Heart left ventricle (tissue), 16 donors: ENCODE results near the gene BRF1. TPM values are rescaled to one million over a fixed set of nuclear protein-coding genes. Genes with fewer than 3 reads are reported as not detected.

Experiments
- ATAC-seq, 4 donors: fragments of 200-7000 bp; cut with Tn5 transposase; one replicate each; pipeline ENCODE4 v1.9.1; 2020 to 2022; ENCODE audit warnings: moderate library complexity in 4 of 4, mild to moderate bottlenecking in 3 of 4, moderate number of reproducible peaks in 1 of 4
- DNase-seq, 5 donors: peaks; one replicate each; pipeline ENCODE4 v3.0.0-alpha.2; 2020
- H3K27ac ChIP-seq, 12 donors: fragments of 200-600 bp; sonication (generic) in 4 of 12; one replicate each; pipeline versions ENCODE4 v1.5.0 to v1.8.0; 2016 to 2022; ENCODE audit warnings: mild to moderate bottlenecking in 2 of 12
- H3K27me3 ChIP-seq, 9 donors: fragments of 200-600 bp; sonication (generic) in 2 of 9; one replicate each; pipeline versions ENCODE4 v1.5.1 to v1.8.0; 2016 to 2022; ENCODE audit warnings: mild to moderate bottlenecking in 3 of 9
- H3K36me3 ChIP-seq, 9 donors: fragments of 200-600 bp; sonication (generic) in 2 of 9; one replicate each; pipeline versions ENCODE4 v1.5.0 to v1.8.0; 2018 to 2022; ENCODE audit warnings: mild to moderate bottlenecking in 2 of 9
- H3K4me1 ChIP-seq, 12 donors: fragments of 200-600 bp; sonication (generic) in 4 of 12; one replicate each; pipeline versions ENCODE4 v1.5.0 to v1.8.0; 2016 to 2022; ENCODE audit warnings: mild to moderate bottlenecking in 3 of 12
- H3K4me3 ChIP-seq, 12 donors: fragments of 200-600 bp; sonication (generic) in 4 of 12; one replicate each; pipeline versions ENCODE4 v1.5.0 to v1.8.0; 2017 to 2022; ENCODE audit warnings: mild to moderate bottlenecking in 9 of 12, moderate library complexity in 4 of 12
- H3K9me3 ChIP-seq, 12 donors: fragments of 200-600 bp; sonication (generic) in 4 of 12; one replicate each; pipeline versions ENCODE4 v1.5.0 to v1.8.0; 2016 to 2022; ENCODE audit warnings: mild to moderate bottlenecking in 1 of 12
- CTCF ChIP-seq, 12 donors: fragments of 200-600 bp; sonication (generic) in 4 of 12; IDR thresholded peaks; one replicate each; pipeline versions ENCODE4 v1.5.0 to v1.8.0; 2018 to 2022; ENCODE audit warnings: antibody characterized with exemption in 12 of 12, mild to moderate bottlenecking in 5 of 12
- POLR2A ChIP-seq, 2 donors: fragments of 450-650 bp; IDR thresholded peaks; one replicate each; pipeline ENCODE4 v1.6.1; 2017; ENCODE audit warnings: antibody characterized with exemption in 2 of 2, mild to moderate bottlenecking in 2 of 2, moderate library complexity in 2 of 2
- WGBS, 4 donors: extraction: QIAGEN DNeasy Blood & Tissue Kit in 2 of 4; methylation state at CpG; one replicate each; pipeline versions ENCODE4 v1.1.5 to v1.1.7; 2013 to 2018; 5-methylcytosine and 5-hydroxymethylcytosine counted together
- intact Hi-C, 10 donors: fragments of 100-400 bp; cut with DNase I; formaldehyde crosslinking; loops; one replicate each; pipeline versions ENCODE4 v1.11.1 to v1.14.2; 2022
- polyA plus RNA-seq, 2 donors: library from polyadenylated mRNA; stranded (reverse); fragments of 200-250 nt; gene quantifications; one replicate each; pipeline ENCODE4 v1.2.3, GENCODE V29; 2013
- total RNA-seq, 9 donors: library from RNA; depleted of rRNA in 2 of 9; stranded (reverse); fragments of >200 nt in 2 of 9; fragmentation: NEBNext Ultra II Directional in 3 of 9; extraction: Animal tissue kit (Norgen Biotek cat#: 25700) in 3 of 9; gene quantifications; one replicate each; pipeline versions ENCODE4 v1.1.0 to v1.2.4, GENCODE V29; 2016 to 2023
- donor health status: ischemic (EF 13 %, LVEDD 7.1; RV severe dilation, severe dysfunction).
- donor health status: healthy with polysubstance abuse.
- donor health status: DM: no; HTN: yes; CAD: no.
- donor health status: DM: no; HTN: no; CAD: no.
- donor health status: ischemic (EF 25% LVEDD 6.9; RV normal size, moderate dysfunction).
- donor health status: ischemic (EF 25% LVEDD 5.7; RV mildly dilated, moderate dysfunction).
- donor health status: healthy.
- donor health status: DM: yes; HTN: yes; CAD: no.
- donor health status: ischemic (EF 35%, LVEDD 5.7; RV mildly dilated, moderate dysfunction).
- donor health status: nonischemic (EF 11% LVEDD 7.7; RV severe dilation, severe dysfunction).
- donor health status: DM: yes; HTN: yes; CAD: no.
- donor health status: PGD.
- donor health status: ischemic (EF 29% LVEDD 5.4; RV normal size, mild dysfunction).
- donor health status: nonischemic (EF 23%, LVEDD 6.1; RV moderate dilation, normal function).

Gene BRF1
- total and polyA plus RNA-seq, 11 donors, result 13.3 to 25.3 (median 18.7) TPM

DNA sequence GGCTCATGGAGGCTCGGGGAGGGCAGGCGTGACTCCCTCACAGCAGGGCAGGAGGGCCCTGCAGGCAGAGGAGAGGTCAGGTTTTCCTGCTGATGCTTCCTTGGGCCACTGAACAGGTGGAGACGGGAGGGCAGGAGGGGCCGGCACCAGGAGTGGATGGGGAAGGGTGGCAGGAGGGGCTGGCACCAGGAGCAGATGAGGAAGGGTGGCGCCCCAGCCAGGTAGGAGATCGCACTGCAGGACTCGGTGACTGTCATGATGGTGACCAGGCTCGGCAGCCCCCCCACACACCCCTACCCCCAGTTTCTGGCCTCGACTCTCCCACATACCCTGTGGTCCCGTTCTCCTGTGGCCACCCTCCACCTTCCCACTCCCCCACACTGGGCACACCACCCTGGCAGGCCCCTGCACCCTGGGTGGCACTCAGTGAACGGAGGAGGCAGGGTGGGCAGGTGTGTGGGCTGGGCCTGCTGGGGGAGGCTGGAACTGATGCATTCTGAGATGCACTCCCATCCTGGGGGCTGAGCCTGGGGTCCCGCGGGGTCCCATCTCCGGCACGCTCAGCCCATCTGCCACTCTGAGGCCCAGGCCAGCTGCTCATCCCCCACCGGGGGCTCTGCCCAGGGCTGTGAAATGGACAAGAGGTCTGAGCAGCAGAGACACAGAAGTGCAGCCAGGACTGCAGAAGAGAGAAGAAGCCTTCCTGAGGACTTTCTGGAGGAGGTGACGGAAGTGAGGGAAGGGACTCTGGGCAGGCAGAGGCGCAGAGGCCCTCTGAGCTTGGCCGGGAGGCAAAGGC is 122.5 kb downstream of the BRF1 start:
- intact Hi-C loops, result no loop called here
- H3K27ac ChIP-seq, result no peak overlapping the region
- peaks cover 0 to 3% (median 0%) of the 10 kb centered on the region in 9 donors for H3K36me3 ChIP-seq
- H3K27me3 ChIP-seq, result no peaks in the 10 kb centered on the region
- no peak overlapping the region for H3K4me3 ChIP-seq
- 87 to 91% (median 91%) methylated on average over 14 to 19 of the region's 19 CpGs for WGBS, 4 donors
- no peak for ATAC-seq
- no peak for DNase-seq
- H3K4me1 ChIP-seq, result peaks cover 0 to 28% (median 15%) of the 10 kb centered on the region in 12 donors
- TF ChIP-seq CTCF (IDR thresholded peaks at IDR 0.05), result no peak
- H3K9me3 ChIP-seq, result no peaks in the 10 kb centered on the region

DNA sequence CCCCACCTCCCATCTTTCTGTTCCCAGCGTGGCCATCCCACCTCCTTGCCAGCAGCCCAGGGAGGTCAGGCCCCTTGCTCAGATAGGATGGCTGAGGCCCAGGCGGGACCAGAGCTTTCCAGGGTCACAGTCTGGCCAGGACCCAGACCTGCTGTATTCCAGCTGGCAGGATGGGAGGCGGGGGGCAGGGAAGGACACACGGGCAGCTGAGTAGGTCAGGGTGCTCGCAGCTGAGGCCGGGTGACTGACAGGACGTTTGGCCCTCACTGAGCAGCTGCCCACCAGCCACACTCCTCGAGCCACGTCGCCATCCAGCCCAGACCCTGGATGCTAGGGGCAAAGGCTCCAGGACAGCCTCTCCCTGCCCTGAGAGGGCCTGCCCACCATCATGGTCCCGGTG is 123.7 kb downstream of the BRF1 start:
- Histone ChIP-seq H3K4me3 (no peak overlapping the region), H3K27ac (no peak overlapping the region), H3K9me3 (no peaks in the 10 kb centered on the region), H3K4me1 (peaks cover 0 to 19% (median 12%) of the 10 kb centered on the region in 12 donors), H3K27me3 (no peaks in the 10 kb centered on the region), H3K36me3 (peaks cover 0 to 3% (median 0%) of the 10 kb centered on the region in 9 donors)
- no peak for ATAC-seq
- intact Hi-C loops, result no loop called here
- no peak for TF ChIP-seq CTCF (IDR thresholded peaks at IDR 0.05)
- no peak for TF ChIP-seq POLR2A (IDR thresholded peaks at IDR 0.05)
- WGBS, 4 donors, result 69 to 80% (median 75%) methylated on average over 5 to 11 of the region's 11 CpGs
- no peak for DNase-seq

DNA sequence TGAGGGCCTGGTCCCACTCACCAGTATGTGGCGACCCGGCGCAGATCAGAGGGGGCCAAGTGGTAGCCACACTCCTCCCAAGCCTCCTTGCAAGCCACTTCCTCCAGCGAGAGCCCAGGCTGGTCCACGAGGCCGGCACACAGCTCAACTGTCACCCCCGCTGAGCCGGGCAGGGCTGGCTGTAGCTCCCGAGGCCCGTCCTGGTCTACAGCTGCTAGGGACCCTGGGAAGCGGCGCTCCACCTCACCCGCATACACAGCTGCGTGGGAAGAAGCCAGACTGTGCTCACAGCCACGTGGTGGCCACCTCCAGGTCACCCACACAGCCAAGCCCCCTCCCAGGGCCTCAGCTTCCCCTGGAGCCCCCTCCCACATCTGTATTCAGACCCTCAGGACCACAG is 124.3 kb downstream of the BRF1 start:
- no peak for ATAC-seq
- DNase-seq, result no peak
- H3K36me3 ChIP-seq, result peaks cover 0 to 3% (median 0%) of the 10 kb centered on the region in 9 donors
- peaks cover 0 to 14% (median 8%) of the 10 kb centered on the region in 12 donors for H3K4me1 ChIP-seq
- TF ChIP-seq CTCF (IDR thresholded peaks at IDR 0.05) (no peak), POLR2A (IDR thresholded peaks at IDR 0.05) (no peak)
- H3K27me3 ChIP-seq, result no peaks in the 10 kb centered on the region
- H3K9me3 ChIP-seq, result no peaks in the 10 kb centered on the region
- 80 to 97% (median 87%) methylated on average over 5 to 15 of the region's 15 CpGs for WGBS, 4 donors
- no peak overlapping the region for H3K27ac ChIP-seq
- intact Hi-C loops, result no loop called here
- no peak overlapping the region for H3K4me3 ChIP-seq

GRCh38 chr14:105173901-105174894 is 126.6 kb downstream of the BRF1 start:
- H3K9me3 ChIP-seq, result no peaks in the 10 kb centered on the region
- H3K4me3 ChIP-seq, result no peak overlapping the region
- WGBS, 4 donors, result 74 to 86% (median 80%) methylated on average over 28 to 32 of the region's 32 CpGs
- TF ChIP-seq CTCF (IDR thresholded peaks at IDR 0.05), result no peak
- no peak for TF ChIP-seq POLR2A (IDR thresholded peaks at IDR 0.05)
- H3K27me3 ChIP-seq, result peaks cover 0 to 18% (median 0%) of the 10 kb centered on the region in 9 donors
- no peak for ATAC-seq
- H3K27ac ChIP-seq, result no peak overlapping the region
- intact Hi-C loops, result no loop called here
- no peak for DNase-seq
- peaks cover 0 to 3% (median 0%) of the 10 kb centered on the region in 9 donors for H3K36me3 ChIP-seq
- H3K4me1 ChIP-seq, result peaks cover 12 to 24% (median 20%) of the 10 kb centered on the region in 12 donors
